CD4-positive, alpha-beta T cell treated with Interleukin-4 for 1 hour (primary cell): ENCODE results near the gene NEU4.
A peak's percentile ranks its signal among the peaks of the same experiment; 100 is the strongest.
"Not testable (repeated sequence)": the region's sequence is repeated elsewhere in the genome, so short reads cannot be mapped to it uniquely, and the experiment has no call there.

Source experiments
- DNase-seq, 2 donors: peaks; one replicate each; pipeline ENCODE4 v3.0.0-alpha.2; 2020 to 2022

The NEU4 gene

DNA sequence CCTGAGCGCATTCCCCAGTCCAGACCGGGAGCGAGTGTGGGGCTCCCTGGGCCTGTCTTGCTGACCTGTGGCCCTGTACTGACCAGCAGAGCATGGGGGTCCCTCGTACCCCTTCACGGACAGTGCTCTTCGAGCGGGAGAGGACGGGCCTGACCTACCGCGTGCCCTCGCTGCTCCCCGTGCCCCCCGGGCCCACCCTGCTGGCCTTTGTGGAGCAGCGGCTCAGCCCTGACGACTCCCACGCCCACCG lies 5.3 kb downstream of the NEU4 start:
- DNase-seq: no peak

- no peak for DNase-seq
Measured at GRCh38 chr2:241814643-241815476, 5.9 kb downstream of the NEU4 start.

DNA sequence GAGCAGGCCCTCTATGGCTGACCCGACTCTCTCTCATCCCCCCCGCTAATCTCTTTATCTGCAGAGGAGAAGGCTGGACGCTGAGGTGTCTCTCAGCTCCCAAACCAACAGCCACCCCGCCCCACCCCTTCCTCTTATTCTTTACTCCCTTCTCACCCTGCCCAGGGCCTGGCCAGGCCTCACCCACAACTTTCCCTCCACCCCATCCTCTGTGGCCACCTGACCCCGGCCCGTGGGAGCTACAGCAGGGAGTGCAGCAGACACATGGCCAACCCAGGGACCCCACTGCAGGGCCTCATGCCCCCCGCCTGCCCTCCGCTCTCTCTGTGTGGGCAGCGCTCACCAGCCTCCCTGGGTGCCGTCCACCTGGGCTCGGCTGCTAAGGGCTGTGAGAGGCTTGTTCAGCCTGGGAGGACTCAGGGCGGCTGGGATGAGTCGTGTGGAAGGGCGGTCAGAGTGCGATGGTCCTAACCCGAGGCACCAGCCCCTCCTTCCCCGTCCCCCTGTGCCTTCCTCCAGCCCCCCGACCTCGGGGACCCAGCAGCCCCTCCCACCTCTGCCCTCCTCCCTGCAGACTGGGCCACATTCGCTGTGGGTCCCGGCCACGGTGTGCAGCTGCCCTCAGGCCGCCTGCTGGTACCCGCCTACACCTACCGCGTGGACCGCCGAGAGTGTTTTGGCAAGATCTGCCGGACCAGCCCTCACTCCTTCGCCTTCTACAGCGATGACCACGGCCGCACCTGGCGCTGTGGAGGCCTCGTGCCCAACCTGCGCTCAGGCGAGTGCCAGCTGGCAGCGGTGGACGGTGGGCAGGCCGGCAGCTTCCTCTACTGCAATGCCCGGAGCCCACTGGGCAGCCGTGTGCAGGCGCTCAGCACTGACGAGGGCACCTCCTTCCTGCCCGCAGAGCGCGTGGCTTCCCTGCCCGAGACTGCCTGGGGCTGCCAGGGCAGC lies 6.8 kb downstream of the NEU4 start:
- no peak for DNase-seq

DNA sequence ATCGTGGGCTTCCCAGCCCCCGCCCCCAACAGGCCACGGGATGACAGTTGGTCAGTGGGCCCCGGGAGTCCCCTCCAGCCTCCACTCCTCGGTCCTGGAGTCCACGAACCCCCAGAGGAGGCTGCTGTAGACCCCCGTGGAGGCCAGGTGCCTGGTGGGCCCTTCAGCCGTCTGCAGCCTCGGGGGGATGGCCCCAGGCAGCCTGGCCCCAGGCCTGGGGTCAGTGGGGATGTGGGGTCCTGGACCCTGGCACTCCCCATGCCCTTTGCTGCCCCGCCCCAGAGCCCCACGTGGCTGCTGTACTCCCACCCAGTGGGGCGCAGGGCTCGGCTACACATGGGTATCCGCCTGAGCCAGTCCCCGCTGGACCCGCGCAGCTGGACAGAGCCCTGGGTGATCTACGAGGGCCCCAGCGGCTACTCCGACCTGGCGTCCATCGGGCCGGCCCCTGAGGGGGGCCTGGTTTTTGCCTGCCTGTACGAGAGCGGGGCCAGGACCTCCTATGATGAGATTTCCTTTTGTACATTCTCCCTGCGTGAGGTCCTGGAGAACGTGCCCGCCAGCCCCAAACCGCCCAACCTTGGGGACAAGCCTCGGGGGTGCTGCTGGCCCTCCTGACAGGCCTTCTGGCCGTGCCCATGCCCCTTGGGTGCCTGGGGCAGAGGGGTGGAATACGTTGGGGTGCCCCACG lies 7.6 kb downstream of the NEU4 start:
- no peak for DNase-seq

- no peak for DNase-seq
Measured at GRCh38 chr2:241817126-241817820, 8.3 kb downstream of the NEU4 start.

DNA sequence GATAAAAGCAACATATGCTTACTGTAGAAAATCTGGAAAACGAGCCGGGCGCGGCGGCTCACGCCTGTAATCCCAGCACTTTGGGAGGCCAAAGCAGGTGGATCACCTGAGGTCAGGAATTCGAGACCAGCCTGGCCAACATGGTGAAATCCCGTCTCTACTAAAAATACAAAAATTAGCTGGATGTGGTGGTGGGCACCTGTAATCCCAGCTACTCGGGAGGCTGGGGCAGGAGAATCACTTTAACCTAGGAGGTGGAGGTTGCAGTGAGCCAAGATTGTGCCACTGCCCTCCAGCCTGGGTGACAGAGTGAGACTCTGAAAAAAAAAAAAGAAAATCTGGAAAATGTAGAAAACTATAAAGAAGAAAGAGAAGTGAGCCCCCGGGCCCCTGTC lies 8.8 kb downstream of the NEU4 start:
- DNase-seq: peak in 1 of 2 donors; percentile 9

DNA sequence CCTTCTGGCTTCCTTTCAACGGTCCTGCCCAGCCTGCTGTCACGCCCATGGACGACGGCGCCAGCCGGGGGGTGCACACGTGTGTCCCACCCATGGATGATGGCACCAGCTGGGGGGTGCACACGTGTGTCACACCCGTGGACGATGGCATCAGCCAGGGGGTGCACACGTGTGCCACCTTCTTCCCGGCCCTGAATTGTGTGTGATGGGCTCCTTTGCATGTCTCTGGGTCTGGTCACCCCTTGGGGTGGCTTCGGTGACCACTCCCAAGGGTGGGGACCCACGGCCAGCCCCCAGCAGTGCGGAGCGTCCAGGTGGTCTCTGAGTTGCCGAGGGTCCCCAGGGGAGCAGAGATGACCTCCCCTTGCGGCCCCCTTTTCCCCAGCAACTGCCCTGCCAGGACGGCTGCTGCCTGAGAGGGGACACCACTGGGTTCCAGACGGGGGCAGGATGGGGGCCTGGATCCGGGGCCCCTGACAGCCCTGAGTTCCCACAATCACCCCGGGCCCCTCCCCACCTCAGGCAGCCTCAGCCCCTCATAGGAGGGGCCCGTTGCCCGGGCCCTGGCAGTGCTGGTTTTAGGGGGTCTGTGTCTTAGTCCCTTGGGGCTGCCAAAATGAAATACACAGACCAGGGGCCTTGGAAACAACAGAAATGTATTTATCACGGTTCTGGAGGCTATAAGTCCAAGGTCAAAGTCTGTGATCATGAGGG lies 9.4 kb downstream of the NEU4 start:
- peak in 1 of 2 donors; percentile 3 for DNase-seq

DNA sequence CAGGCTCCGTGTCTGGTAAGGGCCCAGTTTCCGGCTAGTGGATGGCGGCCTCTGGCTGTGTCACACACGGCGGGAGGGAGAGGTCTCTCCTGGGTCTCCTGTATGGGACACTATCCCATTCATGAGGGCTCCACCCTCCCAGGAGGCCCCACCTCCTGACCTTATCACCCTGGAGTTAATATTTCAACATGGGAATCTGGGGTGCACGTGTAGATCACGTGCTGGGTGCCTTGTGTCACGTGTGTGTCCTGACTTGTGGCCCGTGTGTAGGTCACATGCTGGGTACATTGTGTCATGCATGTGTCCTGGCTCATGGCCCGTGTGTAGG lies 9.9 kb downstream of the NEU4 start:
- no peak for DNase-seq

DNA sequence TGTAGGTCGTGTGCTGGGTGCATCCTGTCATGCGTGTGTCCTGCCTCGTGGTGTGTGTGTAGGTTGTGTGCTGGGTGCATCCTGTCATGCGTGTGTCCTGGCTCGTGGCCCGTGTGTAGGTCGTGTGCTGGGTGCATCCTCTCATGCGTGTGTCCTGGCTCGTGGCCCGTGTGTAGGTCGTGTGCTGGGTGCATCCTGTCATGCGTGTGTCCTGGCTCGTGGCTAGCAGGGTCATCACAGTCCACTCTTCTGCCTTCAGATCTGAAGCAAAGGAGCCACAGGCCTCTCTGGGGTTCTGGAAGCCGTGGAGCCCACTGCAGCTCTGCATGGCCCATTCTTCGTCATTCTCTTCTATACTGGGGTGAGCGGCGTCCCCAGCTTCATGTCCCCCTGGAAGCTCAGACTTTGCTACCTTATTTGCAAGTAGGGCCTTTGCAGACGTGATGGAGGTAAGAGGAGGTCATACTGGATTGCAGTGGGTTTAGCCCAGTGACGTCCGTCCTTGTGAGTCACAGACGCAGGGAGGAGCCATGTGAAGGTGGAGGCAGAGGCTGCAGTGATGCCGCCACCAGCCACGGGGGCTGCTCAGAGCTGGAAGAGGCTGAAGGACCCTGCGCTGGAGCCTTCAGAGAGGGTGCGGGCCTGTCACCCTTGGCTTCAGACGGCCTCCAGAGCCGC lies 11.1 kb downstream of the NEU4 start:
- not testable (repeated sequence) for DNase-seq

DNA sequence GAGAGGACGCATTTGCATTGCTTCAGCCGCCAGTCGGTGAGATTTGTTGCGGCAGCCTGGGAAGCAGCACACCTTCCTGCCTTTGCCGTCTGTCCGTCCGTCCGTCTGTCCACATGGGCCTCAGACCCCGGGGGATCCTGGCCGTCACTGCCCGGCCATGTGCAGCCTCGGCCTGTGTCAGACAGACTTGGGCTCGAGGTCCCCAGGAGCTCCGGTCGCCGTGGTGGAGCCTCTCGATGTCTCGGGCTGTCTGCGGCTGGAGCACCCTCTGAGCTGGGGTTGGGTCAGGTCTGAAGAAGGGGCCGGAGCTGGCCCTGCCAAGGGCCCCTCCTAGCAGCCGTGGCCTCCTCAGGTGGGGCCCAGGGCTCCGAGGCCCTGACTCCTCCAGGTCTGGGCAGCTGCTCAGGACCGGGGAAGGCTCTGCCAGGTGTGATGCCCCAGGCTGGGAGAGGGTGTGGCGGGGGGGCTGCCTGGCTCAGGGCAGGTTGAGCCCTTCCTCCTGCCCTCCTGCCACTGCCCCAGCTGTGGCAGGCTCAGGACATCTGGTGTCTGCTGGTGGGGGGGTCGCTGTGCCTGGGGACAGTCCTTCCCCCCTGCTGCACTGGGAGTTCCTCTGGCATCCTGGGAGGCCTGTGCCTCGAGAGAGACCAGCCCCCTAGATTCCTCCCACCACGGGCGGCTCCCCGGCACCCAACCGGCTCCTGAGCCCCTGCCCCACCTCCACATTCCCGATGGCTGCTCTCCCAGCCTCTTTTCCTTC lies 11.8 kb downstream of the NEU4 start:
- DNase-seq: peak in 1 of 2 donors; percentile 6

- DNase-seq: no peak
Measured at GRCh38 chr2:241821460-241822263, 12.7 kb downstream of the NEU4 start.

GRCh38 chr2:241822264-241822623 lies 13.3 kb downstream of the NEU4 start:
- DNase-seq: no peak

GRCh38 chr2:241823531-241824437 lies 14.8 kb downstream of the NEU4 start:
- not testable (repeated sequence) for DNase-seq

GRCh38 chr2:241827394-241827793 lies 18.4 kb downstream of the NEU4 start:
- no peak for DNase-seq

GRCh38 chr2:241833101-241833663 lies 24.2 kb downstream of the NEU4 start:
- no peak for DNase-seq

DNA sequence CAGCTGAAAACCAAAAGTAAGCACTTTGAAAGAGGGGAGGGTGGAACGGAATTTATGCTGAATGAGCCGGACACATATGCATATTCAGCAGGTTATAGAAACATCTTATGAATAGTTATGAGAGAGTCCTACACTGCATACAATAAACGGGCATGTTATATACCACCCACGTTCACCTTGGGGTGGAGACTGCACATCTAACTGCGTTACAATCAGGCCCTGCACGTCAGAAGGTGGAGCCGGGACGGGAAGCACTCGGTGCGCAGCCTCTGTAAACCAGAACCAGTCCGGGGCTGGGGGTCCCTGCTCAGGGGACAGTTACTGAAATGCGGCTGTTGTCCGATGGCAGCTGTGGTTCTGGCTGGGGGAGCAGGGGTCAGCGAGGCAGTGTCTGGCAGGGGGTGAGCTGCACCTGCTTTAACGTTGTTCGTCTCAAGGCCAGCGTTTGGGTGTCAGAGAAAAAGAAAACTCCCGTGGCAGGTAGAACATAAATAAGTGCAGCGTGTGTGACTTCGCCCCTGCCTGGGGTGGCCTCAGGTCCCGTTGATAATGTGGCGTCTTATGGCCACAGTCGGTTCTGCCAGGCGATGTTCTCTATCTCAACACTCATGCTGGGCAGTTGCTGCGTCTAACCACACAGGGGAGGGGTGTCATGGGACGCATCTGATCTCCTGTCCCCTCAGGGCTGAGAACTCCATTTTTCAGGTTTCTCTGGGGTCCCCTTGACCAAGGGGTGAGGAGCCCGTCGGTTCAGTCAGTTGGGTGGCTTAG lies 24.9 kb downstream of the NEU4 start:
- not testable (repeated sequence) for DNase-seq

GRCh38 chr2:241834527-241835210 lies 25.7 kb downstream of the NEU4 start:
- no peak for DNase-seq
